Activated CD8-positive, alpha-beta memory T cell treated with anti-CD3 and anti-CD28 coated beads, Interleukin-2, amount 50 U/mL, for 24 hours (primary cell): ENCODE results near the gene SLC39A11.
"Not testable (repeated sequence)": the region's sequence is repeated elsewhere in the genome, so short reads cannot be mapped to it uniquely, and the experiment has no call there.

Source experiments
- DNase-seq: peaks from one replicate; pipeline ENCODE4 v3.0.0-alpha.2; 2020; ENCODE audit errors: extremely low read depth

The SLC39A11 gene

GRCh38 chr17:72832306-72832705 lies 260.2 kb downstream of the SLC39A11 start:
- no peak for DNase-seq

GRCh38 chr17:72829883-72830282 lies 262.6 kb downstream of the SLC39A11 start:
- no peak for DNase-seq

GRCh38 chr17:72826602-72827001 lies 265.9 kb downstream of the SLC39A11 start:
- no peak for DNase-seq

- not testable (repeated sequence) for DNase-seq
These were observed 266.4 kb downstream of the SLC39A11 start for GRCh38 chr17:72826059-72826458.

- DNase-seq: no peak
These were observed 267.3 kb downstream of the SLC39A11 start for GRCh38 chr17:72825218-72825617.

GRCh38 chr17:72824267-72824666 lies 268.2 kb downstream of the SLC39A11 start:
- DNase-seq: not testable (repeated sequence)

- DNase-seq: no peak
These were observed 270.0 kb downstream of the SLC39A11 start for GRCh38 chr17:72822358-72823023.

GRCh38 chr17:72816406-72816805 lies 276.1 kb downstream of the SLC39A11 start:
- no peak for DNase-seq

GRCh38 chr17:72813481-72813880 lies 279.0 kb downstream of the SLC39A11 start:
- no peak for DNase-seq

GRCh38 chr17:72812823-72813222 lies 279.7 kb downstream of the SLC39A11 start:
- no peak for DNase-seq

- no peak for DNase-seq
These were observed 280.4 kb downstream of the SLC39A11 start for GRCh38 chr17:72811976-72812687.

GRCh38 chr17:72810991-72811508 lies 281.4 kb downstream of the SLC39A11 start:
- no peak for DNase-seq

GRCh38 chr17:72806011-72806410 lies 286.5 kb downstream of the SLC39A11 start:
- DNase-seq: no peak

- DNase-seq: no peak
These were observed 287.4 kb downstream of the SLC39A11 start for GRCh38 chr17:72804949-72805707.

- DNase-seq: no peak
These were observed 289.8 kb downstream of the SLC39A11 start for GRCh38 chr17:72802726-72803125.

- no peak for DNase-seq
These were observed 295.3 kb downstream of the SLC39A11 start for GRCh38 chr17:72797142-72797541.

- DNase-seq: no peak
These were observed 296.5 kb downstream of the SLC39A11 start for GRCh38 chr17:72795941-72796340.

GRCh38 chr17:72794152-72794551 lies 298.3 kb downstream of the SLC39A11 start:
- DNase-seq: no peak

- no peak for DNase-seq
These were observed 299.7 kb downstream of the SLC39A11 start for GRCh38 chr17:72792771-72793170.

GRCh38 chr17:72790190-72790589 lies 302.3 kb downstream of the SLC39A11 start:
- DNase-seq: no peak

- DNase-seq: no peak
These were observed 302.8 kb downstream of the SLC39A11 start for GRCh38 chr17:72789711-72790110.

GRCh38 chr17:72788950-72789585 lies 303.4 kb downstream of the SLC39A11 start:
- DNase-seq: no peak
